SIG-M5 (cell line): ENCODE measurements around the gene HAGHL.
"Not testable (repeated sequence)": the region's sequence is repeated elsewhere in the genome, so short reads cannot be mapped to it uniquely, and the experiment has no call there.

ENCODE experiments used
- DNase-seq: peaks from one replicate; lab custom pipeline; 2025; lab: John Stamatoyannopoulos, UW

Gene HAGHL

GRCh38 chr16:689175-689897 is 37.6 kb upstream of the HAGHL start:
- DNase-seq, result no peak

DNA sequence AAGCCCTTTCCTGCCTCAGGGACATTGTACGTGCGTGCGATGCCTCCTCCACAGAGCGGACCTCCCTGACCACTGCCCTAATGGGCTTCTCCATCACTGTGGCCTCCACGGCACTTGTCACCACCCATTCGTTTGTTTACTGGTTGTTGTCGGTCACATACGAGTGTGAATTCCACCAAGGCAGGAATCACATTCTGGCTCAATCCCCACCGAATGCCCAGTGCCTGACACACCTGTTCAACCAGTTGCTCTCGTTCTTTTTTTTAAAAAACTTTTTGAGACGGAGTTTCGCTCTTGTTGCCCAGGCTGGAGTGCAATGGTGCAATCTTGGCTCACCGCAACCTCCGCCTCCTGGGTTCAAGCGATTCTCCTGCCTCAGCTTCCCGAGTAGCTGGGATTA is 35.7 kb upstream of the HAGHL start:
- DNase-seq, result not testable (repeated sequence)

GRCh38 chr16:692356-693108 is 34.4 kb upstream of the HAGHL start:
- DNase-seq, result no peak

GRCh38 chr16:693364-693763 is 33.5 kb upstream of the HAGHL start:
- DNase-seq, result no peak

DNA sequence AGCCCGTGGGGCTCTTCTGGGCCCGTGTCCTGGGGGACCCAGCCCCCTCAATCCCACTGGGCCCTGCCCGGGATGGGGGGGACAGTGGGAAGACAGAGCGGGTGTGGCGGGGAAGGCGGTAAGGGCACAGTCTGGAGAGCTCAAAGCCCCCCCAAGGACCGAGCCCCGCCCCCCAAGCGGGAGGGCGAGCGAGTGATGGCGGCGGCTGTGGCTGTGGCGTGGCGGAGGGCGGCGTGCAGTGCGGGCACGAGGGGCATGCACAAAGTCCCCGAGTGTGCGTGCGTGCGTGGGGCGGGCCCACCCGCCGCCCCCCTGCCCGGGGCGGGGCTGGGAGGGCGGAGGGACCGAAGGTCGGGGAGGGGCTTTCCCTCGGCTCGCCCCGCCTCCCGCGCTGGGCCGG is 33.1 kb upstream of the HAGHL start:
- no peak for DNase-seq

DNA sequence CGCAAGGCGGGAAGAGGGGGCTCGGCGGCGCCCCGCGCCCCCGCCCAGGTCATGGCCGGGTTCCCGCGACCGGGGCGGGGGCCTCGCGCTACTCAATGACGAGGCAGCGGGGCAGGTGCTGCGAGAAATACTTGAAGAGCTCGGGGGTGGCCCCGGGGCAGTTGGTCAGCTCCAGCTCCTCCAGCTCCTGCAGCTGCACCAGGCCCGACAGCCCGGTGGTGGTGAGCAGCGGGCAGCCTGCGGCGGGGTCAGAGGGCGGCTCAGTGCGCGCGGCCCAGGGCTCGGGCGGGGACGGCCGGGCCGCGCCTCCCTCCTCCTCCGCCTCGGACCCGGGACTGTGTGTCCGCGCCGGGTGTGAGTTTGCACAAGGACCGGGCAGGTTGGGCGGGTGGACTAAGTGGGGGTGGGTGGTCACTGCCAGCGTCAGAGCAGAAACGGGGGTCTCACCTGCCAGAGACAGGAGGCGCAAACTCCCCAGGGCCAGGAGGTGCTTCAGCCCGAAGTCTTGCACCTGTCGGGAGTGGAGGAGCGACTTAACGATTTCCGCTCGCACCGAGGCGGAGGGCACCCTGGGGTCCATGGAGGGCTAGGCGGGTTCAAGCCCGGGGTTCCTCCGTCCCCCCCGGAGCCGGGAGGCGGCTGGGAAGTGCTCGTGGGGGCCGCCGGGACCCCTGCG is 32.6 kb upstream of the HAGHL start:
- DNase-seq, result no peak

DNA sequence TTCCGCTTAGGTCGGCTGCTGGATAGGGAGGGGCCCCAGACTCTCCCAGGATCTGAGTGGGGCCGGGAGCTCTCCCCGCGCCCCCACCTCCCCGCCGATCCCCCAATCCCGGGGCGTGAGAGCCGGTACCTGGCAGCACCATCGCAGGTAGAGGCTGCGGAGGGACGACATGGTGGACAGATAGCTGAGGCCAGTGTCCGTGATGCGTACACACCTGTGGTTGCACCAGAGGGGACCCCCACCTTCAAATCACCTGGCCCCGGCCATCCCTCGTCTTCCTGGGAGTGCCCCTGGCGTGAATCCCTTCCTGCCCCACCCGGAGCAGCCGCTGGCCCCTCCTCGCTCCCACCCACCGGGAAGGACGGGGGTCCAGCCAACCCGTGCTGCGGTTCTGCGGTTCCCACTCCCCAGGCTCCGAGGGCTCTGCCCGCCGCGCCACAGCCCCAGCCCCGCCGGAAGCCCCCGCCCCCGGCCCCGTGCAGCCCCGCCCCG is 32.0 kb upstream of the HAGHL start:
- no peak for DNase-seq

GRCh38 chr16:695355-696089 is 31.4 kb upstream of the HAGHL start:
- DNase-seq, result no peak

DNA sequence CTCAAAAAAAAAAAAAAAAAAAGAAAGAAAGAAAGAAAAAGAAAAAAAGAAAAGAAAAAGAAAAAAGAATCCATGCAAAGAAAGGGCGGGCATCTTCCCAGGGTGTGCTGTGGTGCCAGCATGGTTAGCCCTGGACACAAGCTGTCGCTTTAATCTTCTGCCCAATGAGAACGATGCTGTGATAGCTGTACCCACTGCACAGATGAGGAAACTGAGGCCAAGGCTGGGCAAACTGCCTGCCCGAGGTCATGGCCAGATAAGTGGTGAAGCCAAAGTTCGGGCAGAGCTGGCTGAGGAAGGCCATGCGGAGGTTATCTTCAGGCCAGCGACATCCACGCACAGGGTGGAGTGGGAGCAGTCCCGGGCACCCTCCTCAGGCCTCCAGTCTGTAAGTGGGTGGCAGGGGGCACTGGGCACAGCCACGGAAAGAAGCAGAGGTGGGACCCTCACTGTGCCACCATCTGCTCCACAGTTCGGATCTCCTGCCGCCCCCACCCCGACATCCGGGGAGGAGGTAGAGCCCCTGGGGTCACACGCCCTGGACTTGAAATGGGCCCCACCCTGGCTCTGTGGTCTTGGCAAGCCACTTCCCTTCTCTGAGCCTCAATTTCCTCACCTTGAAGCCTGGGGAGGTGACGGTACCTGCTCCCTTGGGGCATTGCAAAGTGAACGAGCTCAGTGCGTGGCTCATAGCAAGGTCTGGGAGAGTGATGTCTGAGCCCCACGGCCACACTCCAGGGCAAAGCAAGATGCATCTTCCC is 27.8 kb upstream of the HAGHL start:
- no peak for DNase-seq

- no peak for DNase-seq
Observed at GRCh38 chr16:700684-701584, 26.0 kb upstream of the HAGHL start.

- DNase-seq, result no peak
Observed at GRCh38 chr16:702341-702740, 24.6 kb upstream of the HAGHL start.

DNA sequence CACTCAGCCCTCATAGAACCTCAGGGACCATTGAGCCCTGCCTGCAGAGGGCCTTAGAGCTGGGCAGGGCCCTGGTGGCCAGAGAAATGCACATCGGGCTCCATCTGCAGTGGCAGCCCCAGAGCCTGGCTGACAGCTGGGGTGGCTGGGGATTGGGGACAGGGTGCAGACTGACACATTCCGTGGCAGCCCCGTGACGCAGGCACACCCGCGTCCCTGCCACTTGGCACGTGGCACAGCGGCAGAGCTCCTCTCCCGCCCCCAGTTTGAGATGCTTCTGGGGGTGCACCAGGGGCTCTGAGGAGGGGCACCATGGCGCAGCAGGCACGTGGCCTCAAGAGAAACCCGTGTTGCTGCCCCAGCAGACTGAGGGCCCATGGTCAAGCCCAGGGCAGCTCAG is 23.5 kb upstream of the HAGHL start:
- no peak for DNase-seq

DNA sequence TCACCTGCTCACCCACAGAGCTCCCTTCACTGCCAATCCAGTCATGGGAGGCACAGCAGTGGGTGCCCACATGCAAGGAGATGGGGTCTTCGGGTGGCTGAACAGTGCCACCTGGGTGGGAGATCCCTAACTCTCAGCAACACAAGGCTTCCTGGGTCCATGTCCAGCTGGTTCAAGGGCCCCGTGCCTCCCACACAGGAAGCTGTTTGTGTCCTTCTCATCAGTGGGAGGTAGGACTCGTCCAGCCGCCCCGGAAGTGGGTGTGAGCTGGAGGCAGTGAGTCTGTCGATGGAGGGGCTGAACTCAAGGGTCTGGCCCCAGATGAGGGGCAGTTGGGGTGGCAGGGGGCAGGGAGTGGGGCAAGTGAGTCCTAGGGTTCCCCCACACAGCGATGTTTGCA is 22.9 kb upstream of the HAGHL start:
- no peak for DNase-seq

GRCh38 chr16:704552-705380 is 22.1 kb upstream of the HAGHL start:
- DNase-seq, result no peak

GRCh38 chr16:705431-706188 is 21.3 kb upstream of the HAGHL start, which contains the start of gene FBXL16:
FBXL16 (minus strand) TSS chr16:705801; CDS start chr16:697405, 8,396 bp downstream.
- no peak for DNase-seq

- no peak for DNase-seq
Observed at GRCh38 chr16:706189-707061, 20.5 kb upstream of the HAGHL start.

- DNase-seq, result no peak
Observed at GRCh38 chr16:707062-707538, 19.8 kb upstream of the HAGHL start.
